WTC11 (cell line): ENCODE results near the gene COL18A1.

Experiments used
- ATF1 ChIP-seq: sonication (generic); formaldehyde crosslinking; IDR thresholded peaks from 2 replicates; pipeline ENCODE4 v1.8.1; 2023; ENCODE audit warnings: mild to moderate bottlenecking, moderate library complexity, missing genetic modification reagents
- ESRRA ChIP-seq: sonication (generic); formaldehyde crosslinking; IDR thresholded peaks from 2 replicates; pipeline ENCODE4 v1.8.1; 2022; ENCODE audit warnings: mild to moderate bottlenecking, missing genetic modification reagents, borderline replicate concordance
- IRF2 ChIP-seq: sonication (generic); formaldehyde crosslinking; IDR thresholded peaks from 2 replicates; pipeline ENCODE4 v1.8.0; 2022; ENCODE audit warnings: low read depth, missing genetic modification reagents, borderline replicate concordance
- MYBL2 ChIP-seq: sonication (generic); formaldehyde crosslinking; IDR thresholded peaks from 2 replicates; pipeline ENCODE4 v1.8.1; 2023; ENCODE audit warnings: mild to moderate bottlenecking, moderate library complexity, missing genetic modification reagents
- NR1H2 ChIP-seq: sonication (generic); formaldehyde crosslinking; IDR thresholded peaks from 2 replicates; pipeline ENCODE4 v1.9.0; 2021; ENCODE audit warnings: mild to moderate bottlenecking, moderate library complexity, missing genetic modification reagents
- ZNF317 ChIP-seq: sonication (generic); formaldehyde crosslinking; IDR thresholded peaks from 2 replicates; pipeline ENCODE4 v1.8.1; 2023; ENCODE audit warnings: low read depth, mild to moderate bottlenecking, moderate library complexity, missing genetic modification reagents, borderline replicate concordance
- TF ChIP-seq, protein P1 (sequence below): sonication (generic); formaldehyde crosslinking; IDR thresholded peaks from 2 replicates; pipeline ENCODE4 v1.8.1; 2022; ENCODE audit warnings: low read depth, missing genetic modification reagents, borderline replicate concordance
- TF ChIP-seq, protein P2 (sequence below): sonication (generic); formaldehyde crosslinking; IDR thresholded peaks from 2 replicates; pipeline ENCODE4 v1.8.1; 2023; ENCODE audit warnings: mild to moderate bottlenecking, missing genetic modification reagents
- TF ChIP-seq, protein P3 (sequence below): sonication (generic); formaldehyde crosslinking; IDR thresholded peaks from 2 replicates; pipeline ENCODE4 v1.8.0; 2022; ENCODE audit warnings: mild to moderate bottlenecking, missing genetic modification reagents
- TF ChIP-seq, protein P4 (sequence below): fragments of 200-600 bp; IDR thresholded peaks from 2 replicates; pipeline ENCODE4 v1.8.0; 2022; ENCODE audit warnings: antibody characterized with exemption
- TF ChIP-seq, protein P5 (sequence below): sonication (generic); formaldehyde crosslinking; IDR thresholded peaks from 2 replicates; pipeline ENCODE4 v1.8.1; 2023; ENCODE audit warnings: mild to moderate bottlenecking, missing genetic modification reagents, moderate library complexity

GRCh38 chr21:45379901-45380330 lies 25.0 kb upstream of the COL18A1 start:
- TF ChIP-seq, protein P1, sequence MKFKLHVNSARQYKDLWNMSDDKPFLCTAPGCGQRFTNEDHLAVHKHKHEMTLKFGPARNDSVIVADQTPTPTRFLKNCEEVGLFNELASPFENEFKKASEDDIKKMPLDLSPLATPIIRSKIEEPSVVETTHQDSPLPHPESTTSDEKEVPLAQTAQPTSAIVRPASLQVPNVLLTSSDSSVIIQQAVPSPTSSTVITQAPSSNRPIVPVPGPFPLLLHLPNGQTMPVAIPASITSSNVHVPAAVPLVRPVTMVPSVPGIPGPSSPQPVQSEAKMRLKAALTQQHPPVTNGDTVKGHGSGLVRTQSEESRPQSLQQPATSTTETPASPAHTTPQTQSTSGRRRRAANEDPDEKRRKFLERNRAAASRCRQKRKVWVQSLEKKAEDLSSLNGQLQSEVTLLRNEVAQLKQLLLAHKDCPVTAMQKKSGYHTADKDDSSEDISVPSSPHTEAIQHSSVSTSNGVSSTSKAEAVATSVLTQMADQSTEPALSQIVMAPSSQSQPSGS (CRISPR knock-in tag), result no peak
- TF ChIP-seq IRF2 (CRISPR knock-in tag), result no peak
- TF ChIP-seq ZNF317 (CRISPR knock-in tag), result no peak
- TF ChIP-seq, protein P2, sequence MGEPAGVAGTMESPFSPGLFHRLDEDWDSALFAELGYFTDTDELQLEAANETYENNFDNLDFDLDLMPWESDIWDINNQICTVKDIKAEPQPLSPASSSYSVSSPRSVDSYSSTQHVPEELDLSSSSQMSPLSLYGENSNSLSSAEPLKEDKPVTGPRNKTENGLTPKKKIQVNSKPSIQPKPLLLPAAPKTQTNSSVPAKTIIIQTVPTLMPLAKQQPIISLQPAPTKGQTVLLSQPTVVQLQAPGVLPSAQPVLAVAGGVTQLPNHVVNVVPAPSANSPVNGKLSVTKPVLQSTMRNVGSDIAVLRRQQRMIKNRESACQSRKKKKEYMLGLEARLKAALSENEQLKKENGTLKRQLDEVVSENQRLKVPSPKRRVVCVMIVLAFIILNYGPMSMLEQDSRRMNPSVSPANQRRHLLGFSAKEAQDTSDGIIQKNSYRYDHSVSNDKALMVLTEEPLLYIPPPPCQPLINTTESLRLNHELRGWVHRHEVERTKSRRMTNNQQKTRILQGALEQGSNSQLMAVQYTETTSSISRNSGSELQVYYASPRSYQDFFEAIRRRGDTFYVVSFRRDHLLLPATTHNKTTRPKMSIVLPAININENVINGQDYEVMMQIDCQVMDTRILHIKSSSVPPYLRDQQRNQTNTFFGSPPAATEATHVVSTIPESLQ (CRISPR knock-in tag), result no peak
- TF ChIP-seq, protein P3, sequence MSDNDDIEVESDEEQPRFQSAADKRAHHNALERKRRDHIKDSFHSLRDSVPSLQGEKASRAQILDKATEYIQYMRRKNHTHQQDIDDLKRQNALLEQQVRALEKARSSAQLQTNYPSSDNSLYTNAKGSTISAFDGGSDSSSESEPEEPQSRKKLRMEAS (CRISPR knock-in tag), result no peak
- TF ChIP-seq, protein P4, sequence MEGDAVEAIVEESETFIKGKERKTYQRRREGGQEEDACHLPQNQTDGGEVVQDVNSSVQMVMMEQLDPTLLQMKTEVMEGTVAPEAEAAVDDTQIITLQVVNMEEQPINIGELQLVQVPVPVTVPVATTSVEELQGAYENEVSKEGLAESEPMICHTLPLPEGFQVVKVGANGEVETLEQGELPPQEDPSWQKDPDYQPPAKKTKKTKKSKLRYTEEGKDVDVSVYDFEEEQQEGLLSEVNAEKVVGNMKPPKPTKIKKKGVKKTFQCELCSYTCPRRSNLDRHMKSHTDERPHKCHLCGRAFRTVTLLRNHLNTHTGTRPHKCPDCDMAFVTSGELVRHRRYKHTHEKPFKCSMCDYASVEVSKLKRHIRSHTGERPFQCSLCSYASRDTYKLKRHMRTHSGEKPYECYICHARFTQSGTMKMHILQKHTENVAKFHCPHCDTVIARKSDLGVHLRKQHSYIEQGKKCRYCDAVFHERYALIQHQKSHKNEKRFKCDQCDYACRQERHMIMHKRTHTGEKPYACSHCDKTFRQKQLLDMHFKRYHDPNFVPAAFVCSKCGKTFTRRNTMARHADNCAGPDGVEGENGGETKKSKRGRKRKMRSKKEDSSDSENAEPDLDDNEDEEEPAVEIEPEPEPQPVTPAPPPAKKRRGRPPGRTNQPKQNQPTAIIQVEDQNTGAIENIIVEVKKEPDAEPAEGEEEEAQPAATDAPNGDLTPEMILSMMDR, result no peak
- no peak for TF ChIP-seq MYBL2 (CRISPR knock-in tag)
- TF ChIP-seq, protein P5, sequence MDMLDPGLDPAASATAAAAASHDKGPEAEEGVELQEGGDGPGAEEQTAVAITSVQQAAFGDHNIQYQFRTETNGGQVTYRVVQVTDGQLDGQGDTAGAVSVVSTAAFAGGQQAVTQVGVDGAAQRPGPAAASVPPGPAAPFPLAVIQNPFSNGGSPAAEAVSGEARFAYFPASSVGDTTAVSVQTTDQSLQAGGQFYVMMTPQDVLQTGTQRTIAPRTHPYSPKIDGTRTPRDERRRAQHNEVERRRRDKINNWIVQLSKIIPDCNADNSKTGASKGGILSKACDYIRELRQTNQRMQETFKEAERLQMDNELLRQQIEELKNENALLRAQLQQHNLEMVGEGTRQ (CRISPR knock-in tag), result no peak
- TF ChIP-seq ESRRA (CRISPR knock-in tag), result no peak
- no peak for TF ChIP-seq NR1H2 (CRISPR knock-in tag)
- TF ChIP-seq ATF1 (CRISPR knock-in tag), result no peak
